Mesenteric fat pad (tissue), 1 donor: ENCODE data around the gene PLCH2. TPM values are rescaled to one million over a fixed set of nuclear protein-coding genes. Genes with fewer than 3 reads are reported as not detected.

Experiments
- DNase-seq: peaks from one replicate; pipeline ENCODE4 v3.0.0-alpha.2; 2020; ENCODE audit warnings: low spot score
- total RNA-seq: library from RNA; stranded (reverse); fragmentation: NEBNext Ultra II Directional; extraction: Animal tissue kit (Norgen Biotek cat#: 25700); gene quantifications from one replicate; pipeline ENCODE4 v1.2.1, GENCODE V29; 2021
- donor health status: DM: yes; HTN: yes; CAD: no.

PLCH2 gene
- total RNA-seq, 1 donor from 2014 or later = 0.55 TPM

DNA sequence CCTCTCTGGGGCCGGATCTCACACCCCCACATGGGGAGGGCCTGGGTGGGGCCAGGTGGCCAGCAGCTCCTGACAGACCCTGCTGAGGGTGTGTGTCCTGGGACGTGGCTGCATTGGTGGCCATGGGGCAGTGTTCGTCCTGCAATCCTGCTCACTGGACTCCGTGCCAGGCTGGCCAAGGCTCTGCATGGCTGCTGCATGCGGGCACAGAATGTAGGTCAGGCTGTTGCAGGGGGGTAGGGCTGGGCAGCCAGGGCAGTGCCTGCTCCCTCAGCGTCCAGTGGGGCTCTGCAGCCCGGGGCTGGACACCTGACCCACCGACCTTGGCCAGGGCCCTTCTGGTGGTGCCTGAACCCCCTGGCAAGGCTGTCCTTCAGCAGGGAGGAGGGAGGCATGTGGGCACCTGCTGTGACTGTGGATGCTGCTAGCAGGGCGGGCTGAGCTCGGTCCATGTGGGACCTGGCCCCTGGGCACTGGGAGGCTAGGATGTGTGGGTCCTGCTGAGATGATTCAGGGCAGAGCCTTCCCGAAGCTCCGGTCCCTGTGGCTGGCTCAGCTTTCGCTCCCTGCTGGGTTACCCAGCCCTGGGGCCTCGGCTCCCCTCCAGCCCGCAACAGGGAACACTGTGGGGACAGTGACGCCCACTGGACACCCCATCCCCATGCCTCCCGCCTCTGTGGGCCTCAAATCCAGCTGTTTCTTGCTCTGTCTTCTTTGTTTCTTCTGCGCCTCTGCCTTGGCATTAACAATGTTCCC, 14.9 kb upstream of the PLCH2 start:
- DNase-seq = no peak

- DNase-seq = no peak
These were observed 13.3 kb upstream of the PLCH2 start for GRCh38 chr1:2462819-2463218.

DNA sequence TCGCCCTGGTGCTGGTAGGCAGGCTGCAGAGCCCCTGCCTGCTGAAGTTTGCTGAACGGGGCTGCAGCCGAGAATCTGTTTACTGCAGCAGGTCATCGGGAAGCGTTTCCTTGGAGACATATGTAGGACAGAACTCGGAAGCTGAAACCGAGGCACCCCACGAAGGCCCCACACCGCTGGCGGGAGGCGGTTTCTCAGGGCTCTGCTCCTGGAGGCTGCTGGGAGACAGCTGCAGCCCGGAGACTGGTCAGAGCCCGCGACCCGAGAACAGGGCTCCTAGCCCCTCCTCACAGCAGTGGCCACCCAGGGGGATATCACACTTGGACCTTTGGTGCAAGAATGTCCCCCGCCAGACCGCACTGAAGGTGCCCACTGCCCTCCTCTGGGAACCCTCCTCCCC, 12.7 kb upstream of the PLCH2 start:
- no peak for DNase-seq

GRCh38 chr1:2465371-2466269, 10.5 kb upstream of the PLCH2 start:
- no peak for DNase-seq

DNA sequence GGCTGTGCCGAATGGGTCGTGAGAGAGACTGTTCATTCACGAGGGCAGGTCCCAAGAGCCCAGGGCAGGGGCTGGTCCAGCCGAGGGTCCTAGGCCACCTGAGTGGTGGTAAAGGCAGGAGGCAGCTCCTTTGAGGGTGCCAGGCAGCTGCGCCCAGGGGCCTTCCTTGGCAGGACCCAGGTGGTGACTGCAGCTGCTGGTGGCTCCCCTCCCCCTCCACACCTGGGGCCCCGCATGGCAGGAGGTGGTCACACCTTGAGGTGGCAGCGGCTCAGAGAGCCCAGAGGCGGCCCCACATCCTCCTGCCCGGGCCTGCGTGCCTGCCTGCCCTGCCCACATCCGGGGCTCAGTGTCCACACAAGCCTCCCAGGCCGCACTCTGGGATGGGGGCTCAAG, 9.8 kb upstream of the PLCH2 start:
- DNase-seq = no peak

GRCh38 chr1:2466958-2467554, 9.0 kb upstream of the PLCH2 start:
- no peak for DNase-seq

DNA sequence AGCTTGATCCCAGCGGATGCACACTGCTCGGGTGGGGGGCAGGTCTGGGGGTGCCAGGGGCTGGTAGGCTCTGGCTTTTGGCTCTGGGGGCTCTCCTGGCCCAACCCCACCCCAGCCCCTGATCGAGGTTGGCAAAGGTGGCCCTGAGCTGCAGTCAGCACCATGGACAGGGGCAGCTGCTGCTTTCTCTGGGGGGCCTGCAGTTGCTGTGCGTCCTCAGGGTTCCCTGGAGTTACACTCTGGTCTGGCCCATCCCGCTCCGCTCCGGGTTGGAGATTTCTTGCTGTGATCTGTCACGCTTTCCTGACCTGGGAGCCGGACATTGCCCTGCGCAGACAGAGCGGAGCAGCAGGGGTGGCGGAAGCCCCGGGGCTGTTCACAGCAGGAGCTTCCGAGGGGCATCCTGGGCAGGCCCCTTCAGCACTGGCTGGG, 8.0 kb upstream of the PLCH2 start:
- no peak for DNase-seq

- no peak for DNase-seq
These were observed 7.5 kb upstream of the PLCH2 start for GRCh38 chr1:2468540-2468939.

GRCh38 chr1:2469103-2469940, 6.8 kb upstream of the PLCH2 start:
- DNase-seq = no peak

DNA sequence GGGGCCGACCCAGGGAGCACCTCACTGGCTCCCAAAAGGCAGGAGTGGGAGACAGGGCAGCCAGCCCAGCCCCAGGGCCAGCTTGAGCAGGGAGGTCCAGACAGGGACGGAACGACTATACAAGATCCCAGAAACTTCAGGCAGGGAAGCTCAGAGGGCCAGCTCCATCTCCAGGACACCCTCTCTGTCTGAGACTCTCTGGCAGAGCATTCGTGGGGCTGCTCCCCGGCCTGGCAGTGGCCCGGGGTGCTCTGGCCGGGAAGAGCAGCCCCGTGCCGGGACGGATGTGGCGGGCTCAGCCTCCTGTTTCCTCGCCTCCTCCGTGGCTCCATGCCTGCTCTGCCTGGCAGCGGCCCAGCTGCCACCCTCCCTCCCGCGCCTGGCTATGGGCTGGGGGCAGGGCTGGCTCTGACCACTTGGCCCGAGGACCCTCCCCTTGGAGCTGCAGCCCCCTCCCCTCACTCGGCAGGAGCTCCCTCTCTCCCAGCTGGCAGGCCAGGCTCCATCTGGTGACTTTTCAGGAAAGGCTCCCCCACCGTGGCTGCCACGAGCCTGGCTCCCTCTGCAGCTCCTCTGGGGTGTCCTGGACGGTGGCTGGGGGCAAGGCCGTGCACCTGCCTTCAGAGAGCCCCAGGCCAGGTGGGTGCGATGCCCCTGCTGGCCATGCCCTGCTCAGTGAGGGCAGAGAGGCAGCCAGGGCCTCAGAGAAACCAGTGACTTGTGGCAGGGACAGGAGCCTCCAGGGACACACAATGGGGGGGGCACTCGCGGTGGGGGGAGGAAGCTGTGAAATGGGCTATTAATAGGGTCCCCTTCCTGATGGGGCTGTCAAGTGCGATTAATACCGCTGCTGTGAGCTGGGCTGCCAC, 5.6 kb upstream of the PLCH2 start:
- DNase-seq = no peak

- no peak for DNase-seq
These were observed 5.0 kb upstream of the PLCH2 start for GRCh38 chr1:2471159-2471471.

- no peak for DNase-seq
These were observed 4.5 kb upstream of the PLCH2 start for GRCh38 chr1:2471587-2472001.

DNA sequence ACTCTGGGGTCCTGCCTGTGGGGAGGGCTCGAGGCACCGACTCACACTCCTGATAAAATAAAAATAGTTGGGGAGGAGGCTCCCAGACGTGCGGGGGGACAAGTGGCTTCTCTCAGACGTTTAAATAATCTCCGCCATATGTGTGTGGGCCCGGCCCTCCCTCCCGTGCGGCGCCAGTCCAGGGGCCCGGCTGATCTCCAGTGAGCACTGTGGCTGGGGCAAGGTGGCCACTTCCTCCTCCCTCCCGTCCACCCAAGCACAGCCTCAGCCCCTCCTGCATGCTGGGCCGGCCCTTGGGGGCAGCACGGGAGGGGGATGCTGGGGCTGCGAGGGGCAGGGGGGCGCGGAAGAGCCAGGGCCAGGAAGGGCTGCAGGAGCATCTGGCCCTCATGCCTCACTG, 4.0 kb upstream of the PLCH2 start:
- DNase-seq = no peak

DNA sequence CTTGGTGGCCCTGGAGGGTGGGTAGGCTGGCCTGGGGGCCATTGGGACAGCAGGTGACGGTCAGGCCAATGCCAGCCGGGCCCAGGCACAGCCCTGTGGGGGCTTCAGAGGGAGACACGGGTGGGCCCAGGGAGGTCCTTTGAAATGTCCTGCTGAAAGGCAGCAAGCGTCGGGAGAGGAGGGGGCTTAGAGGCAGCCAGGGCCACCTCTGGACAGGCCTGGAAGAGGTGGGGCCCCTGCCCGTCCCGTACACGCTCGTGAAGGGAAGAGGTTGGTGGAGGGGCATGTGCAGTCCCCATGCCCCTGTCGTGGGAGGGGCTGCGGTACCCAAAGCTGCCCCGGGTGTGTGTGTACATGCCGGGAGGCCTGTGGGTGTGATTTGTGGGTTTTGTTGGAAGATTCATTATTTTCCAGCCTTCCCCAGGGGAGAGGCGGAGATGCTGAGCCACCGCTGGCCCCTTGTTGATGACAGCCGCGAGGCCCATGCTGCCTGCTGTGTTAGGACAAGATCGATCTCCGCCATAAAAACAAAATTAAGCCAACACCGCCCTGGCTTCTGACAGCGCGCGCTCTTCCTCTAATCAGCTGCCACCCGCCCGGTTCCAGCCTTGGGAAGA, 3.4 kb upstream of the PLCH2 start:
- DNase-seq = no peak

GRCh38 chr1:2473198-2473597, 2.9 kb upstream of the PLCH2 start:
- DNase-seq = no peak

GRCh38 chr1:2474104-2474844, 1.8 kb upstream of the PLCH2 start:
- no peak for DNase-seq

- DNase-seq = no peak
These were observed 1.1 kb upstream of the PLCH2 start for GRCh38 chr1:2474933-2475371.

GRCh38 chr1:2475571-2475970, 518 bp upstream of the PLCH2 start:
- no peak for DNase-seq

GRCh38 chr1:2477309-2477708, 1.2 kb downstream of the PLCH2 start:
- DNase-seq = no peak
